HG03196 (cell line): ENCODE measurements around the gene MYRIP.
"Not testable (repeated sequence)": the region's sequence is repeated elsewhere in the genome, so short reads cannot be mapped to it uniquely, and the experiment has no call there.

Source experiments
- ATAC-seq: cut with Tn5 transposase; IDR thresholded peaks from one replicate; pipeline ENCODE4 v1.9.1; 2021; ENCODE audit not compliant: unreplicated experiment

Gene MYRIP

DNA sequence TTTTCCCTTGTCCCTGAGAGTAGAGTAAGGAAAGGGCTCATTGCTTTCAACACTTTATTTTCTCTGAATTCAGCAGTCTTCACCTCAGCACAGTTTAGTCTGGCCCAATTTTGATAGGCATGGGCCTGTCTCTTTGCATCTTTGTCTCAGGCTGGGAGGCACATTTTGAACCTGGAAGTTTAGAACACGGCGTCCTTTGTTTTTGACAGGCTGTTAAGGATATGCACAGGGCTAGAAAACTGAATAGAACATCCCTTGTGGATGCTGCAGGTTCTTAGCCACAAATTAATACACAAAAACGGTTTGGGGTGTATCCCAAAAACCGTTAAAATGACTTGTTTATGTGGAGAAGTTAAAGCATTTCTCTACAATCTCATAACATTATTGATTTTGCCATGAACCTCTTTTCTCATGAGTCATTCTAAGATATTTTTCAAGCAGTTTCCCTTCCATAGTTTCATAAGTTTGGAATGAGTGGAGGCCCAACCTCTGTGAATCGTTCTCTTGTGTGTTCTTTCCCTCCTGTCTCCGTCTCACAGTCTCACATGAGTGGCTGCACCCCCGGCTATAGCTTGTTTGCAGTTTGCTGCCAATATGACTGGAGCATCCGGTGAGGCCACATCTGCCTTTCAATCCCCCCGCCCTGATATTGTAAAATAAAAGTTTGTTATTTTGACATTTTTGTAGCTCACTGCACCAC, 307.2 kb downstream of the MYRIP start:
- ATAC-seq = no peak

DNA sequence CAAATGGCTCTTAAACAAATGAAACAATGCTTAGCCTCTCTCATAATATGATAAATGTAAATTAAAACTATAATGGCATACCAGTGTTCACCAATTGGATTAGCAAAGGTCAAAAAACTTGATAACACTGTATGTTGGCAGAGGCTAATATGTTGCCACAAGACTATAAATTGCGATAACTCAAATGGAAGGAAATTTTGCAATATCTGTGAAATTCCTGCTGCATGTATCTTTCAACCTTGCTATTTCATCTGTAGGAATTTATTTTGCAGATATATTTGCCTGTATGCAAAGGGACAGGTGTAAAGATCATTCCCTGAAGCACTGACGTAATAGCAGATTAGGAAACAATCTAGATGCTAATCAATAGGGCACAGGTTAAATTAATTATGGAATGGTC, 308.7 kb downstream of the MYRIP start:
- no peak for ATAC-seq

DNA sequence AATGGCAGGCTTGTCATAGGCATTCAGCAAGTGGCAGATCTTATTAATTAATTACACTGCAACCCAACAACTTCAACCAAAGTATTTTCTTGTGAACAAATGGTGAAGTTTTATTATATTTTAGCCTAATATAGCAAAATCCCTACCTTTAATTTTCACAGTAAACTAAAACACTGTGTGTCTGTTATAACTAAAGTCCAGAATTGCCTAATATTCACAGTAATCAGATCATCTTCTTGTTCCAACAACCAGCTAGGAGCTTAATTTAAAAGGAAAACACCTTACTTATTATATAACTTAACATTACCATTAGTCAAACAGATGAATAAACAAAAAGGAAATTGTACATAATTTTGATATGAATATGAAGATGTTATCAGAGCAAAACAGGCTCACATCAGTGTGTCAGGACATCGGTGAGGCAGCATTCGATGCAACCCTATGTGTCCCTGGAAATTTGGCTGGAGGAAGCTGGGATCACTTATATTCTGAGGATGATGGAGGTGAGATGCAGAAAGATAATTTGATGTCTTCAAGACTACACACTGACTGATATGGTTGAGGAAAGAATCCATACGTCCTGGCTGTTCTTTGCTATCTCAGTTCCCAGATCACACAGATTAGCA, 310.8 kb downstream of the MYRIP start:
- no peak for ATAC-seq

DNA sequence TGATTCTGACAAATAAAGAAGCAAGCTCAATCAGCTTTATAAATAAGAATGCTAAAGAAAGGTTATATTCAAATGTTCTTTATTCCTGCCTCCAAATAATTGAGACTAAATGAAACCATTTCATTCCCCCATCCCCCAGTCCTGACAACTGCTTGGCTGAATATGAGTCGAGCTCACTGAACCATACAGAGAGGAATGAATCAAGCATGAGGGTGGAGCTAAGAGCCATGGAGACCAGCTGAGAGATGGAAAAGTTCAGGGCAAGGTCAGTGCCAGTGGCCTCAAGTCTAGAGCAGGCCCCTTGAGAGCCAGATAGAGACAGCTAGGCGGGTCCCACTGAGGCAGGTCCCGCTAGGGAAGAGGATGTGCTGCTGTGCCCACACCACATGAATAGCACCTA, 311.4 kb downstream of the MYRIP start:
- ATAC-seq = no peak

DNA sequence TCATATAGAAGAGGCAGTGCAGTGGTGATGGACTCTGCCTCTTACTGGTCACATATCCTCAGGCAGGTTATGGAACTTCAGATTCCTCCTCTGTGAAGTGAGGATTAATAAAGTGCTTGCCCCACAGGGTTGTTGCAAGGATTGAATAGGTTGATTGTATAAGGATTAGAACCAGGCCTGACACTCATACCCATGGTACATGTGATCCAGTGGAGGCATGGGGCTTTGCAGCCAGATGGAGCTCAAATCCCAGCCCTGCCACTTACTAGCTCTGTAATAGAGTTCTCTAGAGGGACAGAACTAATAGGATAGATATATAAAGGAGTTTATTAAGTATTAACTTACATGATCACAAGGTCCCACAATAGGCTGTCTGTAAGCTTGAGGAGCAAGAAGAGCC, 315.5 kb downstream of the MYRIP start:
- ATAC-seq = no peak

DNA sequence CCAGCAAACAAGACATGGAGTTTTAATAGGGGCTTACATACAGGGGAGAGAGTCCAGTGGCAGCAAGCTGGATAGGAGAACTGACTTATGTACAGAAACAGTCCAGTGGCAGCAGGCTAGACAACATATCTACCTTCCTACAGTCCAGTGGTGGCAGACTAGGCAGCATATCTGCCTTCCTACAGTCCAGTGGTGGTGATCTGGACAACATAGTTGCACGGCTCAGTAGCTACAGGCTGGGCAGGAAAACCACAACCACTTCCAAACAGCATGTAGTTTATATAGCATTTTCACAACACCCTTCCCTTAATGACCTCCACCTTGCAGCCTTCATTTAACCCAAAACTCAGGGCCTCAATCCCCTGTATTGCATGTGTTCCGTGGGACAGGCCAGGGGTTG, 318.8 kb downstream of the MYRIP start:
- ATAC-seq = no peak

DNA sequence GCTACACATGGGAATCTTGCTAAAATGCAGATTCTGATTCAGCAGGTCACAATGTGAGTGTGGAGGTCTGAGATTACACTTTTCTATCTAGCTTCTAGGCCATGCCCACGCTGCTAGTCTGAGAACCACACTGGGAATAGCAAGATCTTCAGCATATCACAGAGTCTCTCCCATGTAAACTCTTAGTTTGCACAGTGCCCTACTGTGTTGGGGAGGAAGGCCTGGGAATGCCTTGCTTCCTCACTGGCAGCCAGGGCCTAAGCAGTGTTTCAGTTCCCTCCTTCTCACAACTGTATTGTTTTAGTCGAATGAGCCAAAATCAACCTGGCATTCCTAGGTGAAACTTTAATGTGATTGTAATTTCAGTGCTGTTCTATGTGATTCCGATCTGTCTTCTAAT, 320.1 kb downstream of the MYRIP start:
- no peak for ATAC-seq

DNA sequence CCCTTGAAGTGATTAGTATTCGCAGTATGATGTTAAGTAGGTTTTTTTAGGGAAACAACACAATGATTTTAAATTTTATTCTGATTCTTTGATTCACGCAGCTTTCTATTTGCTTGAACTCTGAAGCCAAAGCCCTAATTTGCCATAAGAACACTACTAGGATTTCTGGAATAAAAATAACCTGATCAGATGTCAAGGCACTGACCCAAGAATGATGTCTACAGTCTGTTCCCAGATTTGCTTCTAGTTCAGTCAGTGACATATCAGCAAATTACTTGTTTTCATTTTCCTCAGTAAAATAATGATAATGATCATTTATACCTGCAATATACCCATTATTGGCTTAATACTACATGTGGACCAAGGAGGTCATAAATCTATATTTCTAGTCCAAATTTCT, 320.6 kb downstream of the MYRIP start:
- ATAC-seq = no peak

DNA sequence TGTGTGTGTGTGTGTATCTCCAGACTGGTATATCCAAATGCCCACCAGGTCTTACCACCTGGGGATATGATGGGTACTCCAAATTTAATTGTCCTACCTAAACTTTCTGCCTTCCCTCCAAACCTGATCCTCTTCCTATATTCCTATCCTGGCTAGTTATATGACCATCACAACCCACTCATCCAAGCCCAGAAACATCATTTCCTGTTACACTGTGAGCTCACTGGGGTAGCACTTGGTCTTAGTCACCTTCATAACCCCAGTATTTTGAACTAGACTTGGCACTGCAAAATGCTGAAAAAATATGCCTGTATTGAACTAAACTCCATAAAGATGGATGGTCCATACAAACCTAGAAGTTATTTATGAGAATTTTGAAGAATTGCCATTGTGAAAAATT, 321.3 kb downstream of the MYRIP start:
- ATAC-seq = no peak

DNA sequence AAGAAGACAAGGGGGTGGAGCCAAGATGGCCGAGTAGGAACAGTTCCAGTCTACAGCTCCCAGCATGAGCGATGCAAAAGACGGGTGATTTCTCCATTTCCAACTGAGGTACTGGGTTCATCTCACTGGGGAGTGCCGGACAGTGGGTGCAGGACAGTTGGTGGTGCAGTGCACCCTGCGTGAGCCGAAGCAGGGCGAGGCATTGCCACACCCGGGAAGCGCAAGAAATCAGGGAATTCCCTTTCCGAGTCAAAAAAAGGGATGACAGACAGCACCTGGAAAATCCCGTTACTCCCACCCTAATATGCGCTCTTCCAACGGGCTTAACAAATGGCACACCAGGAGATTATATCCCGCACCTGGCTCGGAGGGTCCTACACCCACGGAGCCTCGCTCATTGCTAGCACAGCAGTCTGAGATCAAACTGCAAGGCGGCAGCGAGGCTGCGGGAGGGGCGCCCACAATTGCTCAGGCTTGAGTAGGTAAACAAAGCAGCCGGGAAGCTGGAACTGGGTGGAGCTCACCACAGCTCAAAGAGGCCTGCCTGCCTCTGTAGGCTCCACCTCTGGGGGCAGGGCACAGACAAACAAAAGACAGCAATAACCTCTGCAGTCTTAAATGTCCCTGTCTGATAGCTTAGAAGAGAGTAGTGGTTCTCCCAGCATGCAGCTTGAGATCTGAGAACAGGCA, 324.6 kb downstream of the MYRIP start:
- not testable (repeated sequence) for ATAC-seq

DNA sequence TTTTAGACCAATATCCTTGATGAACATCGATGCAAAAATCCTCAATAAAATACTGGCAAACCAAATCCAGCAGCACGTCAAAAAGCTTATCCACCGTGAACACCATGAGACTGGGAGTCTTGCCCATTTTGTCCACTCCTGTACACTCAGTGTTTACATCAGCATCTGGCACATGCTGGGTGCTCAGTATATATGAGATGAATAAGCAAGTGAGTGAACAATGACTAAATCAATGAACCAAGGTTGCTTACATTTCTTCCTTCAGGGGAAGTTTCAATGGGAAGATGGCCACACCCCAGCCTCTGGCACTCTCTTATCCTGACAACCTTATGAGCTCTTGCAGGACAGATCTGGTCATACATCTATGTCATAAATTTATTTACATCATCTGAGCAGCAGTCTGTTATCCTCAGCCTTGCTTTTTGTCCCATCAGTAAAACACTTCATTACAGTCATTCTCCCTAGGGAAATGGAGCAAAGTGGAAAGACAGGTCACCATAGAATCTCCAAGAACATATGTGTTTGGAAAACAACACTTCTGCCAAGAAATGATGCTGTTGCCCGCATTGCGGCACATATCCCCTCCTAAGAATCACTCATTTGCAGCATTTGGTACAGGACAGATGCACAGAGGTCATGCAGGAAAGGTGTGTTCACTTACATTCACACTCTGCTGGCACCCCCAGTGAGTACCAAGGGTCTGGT, 328.3 kb downstream of the MYRIP start:
- ATAC-seq = no peak

DNA sequence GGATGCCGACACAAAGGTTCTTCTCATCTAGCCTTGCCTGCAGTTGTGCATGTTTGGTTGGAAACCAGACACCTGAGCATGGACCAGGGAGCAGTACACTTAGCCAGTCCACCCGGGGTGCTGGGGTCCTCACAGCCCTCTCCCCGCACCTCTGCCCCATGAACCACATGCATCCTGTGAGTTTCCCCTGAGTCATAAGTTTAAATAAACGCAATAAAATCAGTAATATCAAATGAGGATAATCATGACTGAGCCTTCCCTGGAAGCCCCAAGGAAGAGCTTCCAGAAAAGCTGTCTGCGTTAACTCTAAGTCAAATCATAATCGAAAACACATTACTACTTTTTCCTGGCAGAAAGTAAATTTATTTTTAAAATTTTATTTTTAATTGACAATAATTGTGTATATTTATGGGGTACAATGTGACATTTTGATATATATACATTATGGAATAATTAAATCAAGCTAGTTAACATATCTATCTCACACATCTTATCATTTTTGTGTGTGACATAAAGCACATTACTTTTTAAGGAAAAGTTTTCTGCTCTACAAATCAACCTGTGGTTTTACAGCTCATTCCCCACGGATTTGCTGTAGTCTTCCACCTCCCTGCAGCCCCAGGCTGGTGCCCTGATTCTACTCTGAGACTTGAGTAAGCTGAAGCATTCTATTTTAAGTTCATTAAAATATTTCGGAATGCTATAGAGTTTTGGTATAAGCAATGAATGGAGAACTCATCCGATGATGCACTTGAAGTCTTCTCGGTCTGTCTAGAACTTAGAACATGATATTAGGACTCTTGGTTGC, 334.1 kb downstream of the MYRIP start:
- ATAC-seq = no peak

DNA sequence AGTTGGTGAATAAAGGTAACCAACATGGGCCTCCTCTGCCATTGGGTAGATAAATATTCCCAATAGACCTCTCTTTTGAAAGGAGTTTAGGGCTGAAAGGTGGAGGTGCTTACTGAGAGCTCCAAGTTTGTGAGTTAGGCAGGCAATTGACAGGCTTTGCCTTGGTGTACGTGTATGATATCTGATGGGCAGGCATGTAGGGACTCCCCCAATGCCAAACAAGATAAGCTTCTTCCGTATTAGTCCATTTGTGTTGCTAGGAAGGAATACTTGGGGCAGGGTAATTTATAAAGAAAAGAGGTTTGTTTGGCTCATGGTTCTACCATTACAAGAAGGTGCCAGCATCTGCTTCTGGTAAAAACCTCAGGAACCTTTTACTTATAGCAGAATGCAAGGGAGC, 339.4 kb downstream of the MYRIP start:
- ATAC-seq = no peak

DNA sequence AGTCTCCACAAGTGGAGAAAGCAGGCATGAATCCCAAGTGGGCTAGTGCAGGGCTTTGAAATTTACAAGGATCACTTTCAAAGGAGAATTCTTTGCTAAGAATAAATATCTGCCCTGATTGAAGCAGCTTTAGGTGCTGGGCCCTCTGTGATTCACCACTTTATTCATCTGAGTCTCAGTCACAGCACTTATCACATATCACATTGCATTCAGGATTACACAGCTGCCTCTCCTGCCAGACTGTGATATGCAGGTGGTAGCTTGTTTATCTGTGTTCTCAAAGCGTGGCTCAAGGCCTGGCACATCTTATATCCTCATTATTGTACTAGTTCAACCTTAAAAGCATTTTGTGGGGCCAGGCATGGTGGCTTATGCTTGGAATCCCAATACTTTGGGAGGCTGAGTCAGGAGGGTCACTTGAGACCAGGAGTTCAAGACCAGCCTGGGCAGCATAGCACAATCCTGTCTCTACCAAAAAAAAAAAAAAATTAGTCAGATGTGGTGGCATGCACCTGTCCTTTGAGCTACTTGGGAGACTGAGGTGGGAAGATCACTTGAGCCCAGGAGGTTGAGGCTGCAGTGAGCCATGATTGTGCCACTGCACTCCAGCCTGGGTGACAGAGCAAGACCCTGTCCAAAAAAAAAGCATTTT, 343.2 kb downstream of the MYRIP start:
- no peak for ATAC-seq

DNA sequence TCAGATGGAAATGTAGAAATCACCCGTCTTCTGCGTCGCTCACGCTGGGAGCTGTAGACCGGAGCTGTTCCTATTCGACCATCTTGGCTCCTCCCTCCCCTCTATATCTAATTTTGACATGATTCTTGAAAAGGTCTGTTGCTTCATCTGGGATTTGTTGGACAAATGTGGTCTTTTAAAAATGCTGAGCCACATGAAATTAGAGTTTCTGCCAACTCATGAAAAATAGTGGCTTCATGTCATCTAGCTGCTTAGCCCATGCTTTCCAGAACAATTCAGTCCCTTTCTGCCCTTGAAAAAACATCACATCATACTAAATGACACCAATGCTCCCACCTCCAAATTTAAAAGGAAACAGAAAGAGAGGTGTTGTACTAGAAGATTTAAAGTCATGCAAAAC, 351.5 kb downstream of the MYRIP start:
- ATAC-seq = no peak

DNA sequence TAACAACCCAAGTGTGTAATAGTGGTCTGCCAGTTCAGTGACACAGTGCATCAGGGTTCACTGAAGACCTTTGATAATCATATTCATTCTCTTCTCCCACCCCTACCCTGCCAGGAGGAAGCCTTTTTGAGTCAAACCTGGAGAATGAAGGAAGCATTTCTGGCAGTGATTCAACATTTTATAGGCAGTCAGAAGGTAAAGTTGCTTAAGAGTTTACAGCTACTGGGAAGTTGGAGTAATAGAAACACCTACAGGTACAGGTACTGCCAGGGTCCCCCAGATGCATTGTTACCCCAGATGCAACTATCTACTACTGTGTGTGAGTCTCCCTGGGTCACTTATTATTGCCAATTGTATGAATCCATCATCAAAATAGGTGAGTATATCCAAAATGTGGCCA, 353.2 kb downstream of the MYRIP start:
- ATAC-seq = no peak

DNA sequence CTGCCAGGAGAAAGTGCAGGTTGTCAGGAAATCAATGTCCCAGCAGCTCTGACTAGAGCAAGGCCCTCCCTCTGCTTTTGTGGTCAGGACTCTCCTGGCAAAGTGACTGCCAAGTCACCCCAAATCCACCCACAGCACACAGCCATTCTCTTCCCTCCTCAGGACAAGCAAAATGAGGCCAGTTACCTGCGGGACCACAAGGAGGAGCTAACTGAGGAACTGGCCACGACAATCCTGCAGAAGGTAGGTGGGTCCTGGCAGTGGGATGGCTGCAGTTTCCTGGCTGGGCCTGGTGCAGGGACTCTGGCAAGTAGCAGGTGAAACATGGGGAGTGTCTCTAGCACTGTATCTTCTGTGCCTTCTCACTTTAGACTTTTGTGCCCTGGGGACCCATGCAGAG, 357.6 kb downstream of the MYRIP start:
- no peak for ATAC-seq

DNA sequence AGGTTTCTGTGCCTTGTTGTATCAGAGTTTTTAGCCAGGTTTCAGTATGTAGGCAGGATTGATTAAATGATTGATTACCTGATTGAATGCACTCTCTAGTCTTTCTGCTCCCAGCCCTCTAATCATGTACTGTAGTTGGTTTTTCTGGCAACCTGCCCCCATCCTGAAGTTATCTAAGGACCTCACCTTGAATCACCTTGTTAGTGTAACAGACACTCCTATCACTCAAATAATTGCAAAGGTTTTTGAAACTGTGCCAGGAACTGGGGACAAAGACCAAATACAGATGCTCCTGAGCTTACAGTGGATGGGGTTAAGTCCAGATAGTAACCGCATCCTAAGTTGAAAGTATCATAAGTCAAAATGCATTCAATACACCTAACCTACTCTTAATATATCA, 358.5 kb downstream of the MYRIP start:
- no peak for ATAC-seq

DNA sequence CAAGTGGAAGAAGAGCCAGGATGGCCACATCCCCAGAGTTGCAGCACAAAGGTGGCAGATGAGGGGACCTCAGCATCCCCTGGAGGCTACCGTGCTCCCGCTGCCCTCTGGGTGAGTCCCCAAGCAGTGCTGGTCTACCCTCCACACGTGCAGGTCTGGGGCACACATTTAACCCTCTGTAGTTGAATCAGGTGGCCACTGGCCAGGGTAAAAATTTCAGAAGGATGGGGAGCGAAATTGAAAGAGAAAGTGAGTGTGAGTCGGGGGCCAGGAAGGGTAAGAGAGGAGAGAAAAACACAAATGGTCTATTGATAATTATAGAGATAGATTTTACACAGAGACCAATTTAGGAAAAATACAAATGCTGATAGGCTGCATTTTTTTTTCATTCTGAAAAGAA, 360.6 kb downstream of the MYRIP start:
- peak; percentile 41 for ATAC-seq

DNA sequence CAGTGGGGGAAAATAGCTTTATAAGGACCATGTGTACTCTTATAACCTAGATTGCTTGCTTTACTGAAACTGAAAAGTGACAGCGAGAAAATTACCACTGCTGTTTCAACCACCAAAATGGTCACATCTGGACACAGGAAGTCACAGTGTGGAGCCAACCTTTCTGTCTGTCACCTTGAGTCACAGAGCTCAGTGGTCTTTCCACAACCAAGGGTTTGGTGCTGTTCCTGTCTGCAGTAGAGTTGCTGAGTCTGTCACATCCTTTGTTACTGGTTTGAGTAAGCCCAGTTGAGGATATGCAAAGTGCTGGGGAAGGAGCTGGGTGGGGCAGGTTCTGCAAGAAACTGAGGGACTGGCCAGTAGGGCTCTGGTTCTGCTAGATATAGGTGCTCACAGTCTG, 361.0 kb downstream of the MYRIP start:
- ATAC-seq = peak; percentile 91

DNA sequence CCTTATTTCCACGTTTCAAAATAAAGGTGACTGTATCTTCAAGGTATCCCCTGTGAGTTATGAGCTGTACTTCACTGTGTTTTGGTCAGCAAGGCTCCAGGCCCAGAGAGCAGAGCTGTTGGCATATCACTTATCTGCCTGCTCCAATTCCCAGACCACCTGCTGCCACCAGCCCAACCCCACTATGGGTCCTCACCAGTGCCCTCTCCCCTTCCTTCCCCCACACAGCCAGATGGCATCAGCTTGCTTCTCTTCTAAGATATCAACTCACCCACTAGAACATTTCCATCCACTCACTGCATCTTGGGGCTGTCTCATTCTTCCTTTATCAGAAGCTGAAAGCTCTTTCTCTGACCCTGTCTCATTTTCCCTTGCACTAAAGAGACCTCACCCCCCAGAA, 363.2 kb downstream of the MYRIP start:
- no peak for ATAC-seq
